ENCODE measurements around the gene PDLIM4. TPM values are rescaled to one million over a fixed set of nuclear protein-coding genes. Genes with fewer than 3 reads are reported as not detected.

The PDLIM4 gene
- total and polyA plus RNA-seq, 8 donors, result 7.7 to 13.5 (median 10.2) TPM

DNA sequence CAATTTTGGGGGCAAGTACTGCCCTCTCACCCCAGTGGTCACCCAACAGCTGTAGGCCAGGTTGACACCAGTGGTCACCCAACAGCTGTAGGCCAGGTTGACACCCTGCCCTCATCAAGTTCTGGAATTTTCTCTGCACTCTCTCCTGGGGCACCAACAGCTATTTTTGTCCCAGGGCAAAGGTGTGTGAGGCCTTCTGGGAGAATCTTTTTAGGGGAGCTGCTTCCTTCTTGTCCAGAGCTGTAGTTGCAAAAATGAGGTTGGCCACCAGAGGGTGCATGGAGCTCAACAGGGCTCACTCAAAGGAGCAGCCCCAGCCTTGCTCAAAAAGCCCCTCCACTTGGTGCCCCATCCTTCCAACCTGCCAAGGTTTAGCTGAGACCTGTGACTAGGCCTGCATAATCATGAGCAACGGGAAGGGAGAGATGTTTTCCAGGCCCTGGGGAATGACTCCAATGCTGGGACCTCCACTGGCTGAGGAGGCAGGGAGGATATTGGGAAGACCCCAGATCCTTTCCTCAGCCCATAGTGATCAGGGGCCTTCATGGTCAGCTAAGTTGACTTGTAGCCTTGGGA is 19.2 kb upstream of the PDLIM4 start:
- peak in 2 of 4 donors; percentile 57 to 67 for DNase-seq
- Histone ChIP-seq H3K4me1 (no peaks in the 10 kb centered on the region), H3K9me3 (peaks cover 0 to 6% of the 10 kb centered on the region in 2 donors), H3K4me3 (no peak overlapping the region), H3K36me3 (no peaks in the 10 kb centered on the region), H3K27me3 (no peaks in the 10 kb centered on the region), H3K27ac (no peak overlapping the region)
- intact Hi-C loops (cut with DNase I), result no loop called here
- TF ChIP-seq, protein P1, sequence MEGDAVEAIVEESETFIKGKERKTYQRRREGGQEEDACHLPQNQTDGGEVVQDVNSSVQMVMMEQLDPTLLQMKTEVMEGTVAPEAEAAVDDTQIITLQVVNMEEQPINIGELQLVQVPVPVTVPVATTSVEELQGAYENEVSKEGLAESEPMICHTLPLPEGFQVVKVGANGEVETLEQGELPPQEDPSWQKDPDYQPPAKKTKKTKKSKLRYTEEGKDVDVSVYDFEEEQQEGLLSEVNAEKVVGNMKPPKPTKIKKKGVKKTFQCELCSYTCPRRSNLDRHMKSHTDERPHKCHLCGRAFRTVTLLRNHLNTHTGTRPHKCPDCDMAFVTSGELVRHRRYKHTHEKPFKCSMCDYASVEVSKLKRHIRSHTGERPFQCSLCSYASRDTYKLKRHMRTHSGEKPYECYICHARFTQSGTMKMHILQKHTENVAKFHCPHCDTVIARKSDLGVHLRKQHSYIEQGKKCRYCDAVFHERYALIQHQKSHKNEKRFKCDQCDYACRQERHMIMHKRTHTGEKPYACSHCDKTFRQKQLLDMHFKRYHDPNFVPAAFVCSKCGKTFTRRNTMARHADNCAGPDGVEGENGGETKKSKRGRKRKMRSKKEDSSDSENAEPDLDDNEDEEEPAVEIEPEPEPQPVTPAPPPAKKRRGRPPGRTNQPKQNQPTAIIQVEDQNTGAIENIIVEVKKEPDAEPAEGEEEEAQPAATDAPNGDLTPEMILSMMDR (IDR thresholded peaks at IDR 0.05), result peak; percentile 74 to 77
- peak; percentile 91 for ATAC-seq

DNA sequence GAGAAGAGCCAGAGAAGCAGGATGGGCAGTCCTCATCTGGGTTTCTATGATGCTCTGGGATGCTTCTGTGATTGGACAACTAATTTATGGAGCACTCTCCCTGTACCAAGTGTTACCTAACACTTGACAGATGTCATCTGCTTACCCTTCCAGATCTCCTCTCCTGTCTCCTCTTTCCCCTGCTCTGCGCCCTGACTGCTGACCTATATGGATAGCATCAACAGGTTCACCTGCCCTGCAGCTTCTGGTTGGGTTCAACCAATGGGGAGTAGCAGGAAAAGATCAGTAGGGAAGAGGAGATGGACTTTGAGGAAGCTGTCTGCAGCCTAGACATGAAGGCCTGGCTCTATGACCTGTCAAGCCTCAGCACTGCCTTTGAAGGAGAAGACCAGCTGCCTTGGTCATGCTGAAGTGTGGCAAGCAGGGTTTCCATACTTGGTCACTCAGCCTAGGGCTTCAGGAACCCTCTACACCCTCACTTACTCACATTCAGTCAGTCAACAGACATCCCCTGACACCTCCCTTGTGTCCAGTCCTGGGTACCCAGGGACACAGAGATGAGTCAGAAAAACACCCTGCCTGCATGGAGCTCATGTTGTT is 18.5 kb upstream of the PDLIM4 start:
- H3K36me3 ChIP-seq, result no peaks in the 10 kb centered on the region
- H3K9me3 ChIP-seq, result peaks cover 0 to 13% of the 10 kb centered on the region in 2 donors
- ATAC-seq (no peak), DNase-seq (peak in 1 of 4 donors; percentile 17)
- H3K27ac ChIP-seq, result no peak overlapping the region
- TF ChIP-seq, protein P1 (IDR thresholded peaks at IDR 0.05), result no peak
- no peaks in the 10 kb centered on the region for H3K4me1 ChIP-seq
- no peak overlapping the region for H3K4me3 ChIP-seq
- intact Hi-C loops (cut with DNase I), result no loop called here
- H3K27me3 ChIP-seq, result no peaks in the 10 kb centered on the region

DNA sequence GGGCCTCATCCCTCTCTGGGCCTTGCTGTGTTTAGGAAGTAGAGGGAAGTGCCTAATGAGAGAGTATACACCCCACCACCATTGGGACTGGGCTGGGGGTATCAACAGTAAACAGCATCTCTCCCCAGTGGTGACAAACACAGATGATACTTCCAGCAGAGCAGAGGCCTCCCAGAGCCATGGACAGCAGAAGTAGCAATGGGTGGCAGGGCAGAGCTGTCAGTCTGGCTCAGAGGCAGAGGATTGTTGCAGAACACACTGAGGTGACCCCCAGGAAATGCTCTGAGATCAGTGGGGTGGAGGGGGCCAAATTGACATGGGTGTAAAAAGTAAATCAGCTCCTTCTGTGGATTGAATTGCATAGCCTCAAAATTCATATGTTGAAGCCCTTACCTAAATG is 17.7 kb upstream of the PDLIM4 start:
- Histone ChIP-seq H3K27ac (no peak overlapping the region), H3K4me3 (no peak overlapping the region), H3K27me3 (no peaks in the 10 kb centered on the region), H3K9me3 (peaks cover 0 to 21% of the 10 kb centered on the region in 2 donors), H3K36me3 (no peaks in the 10 kb centered on the region), H3K4me1 (no peaks in the 10 kb centered on the region)
- TF ChIP-seq, protein P1 (IDR thresholded peaks at IDR 0.05), result no peak
- intact Hi-C loops (cut with DNase I), result no loop called here
- DNase-seq, result peak in 1 of 4 donors; percentile 13
- ATAC-seq, result no peak

DNA sequence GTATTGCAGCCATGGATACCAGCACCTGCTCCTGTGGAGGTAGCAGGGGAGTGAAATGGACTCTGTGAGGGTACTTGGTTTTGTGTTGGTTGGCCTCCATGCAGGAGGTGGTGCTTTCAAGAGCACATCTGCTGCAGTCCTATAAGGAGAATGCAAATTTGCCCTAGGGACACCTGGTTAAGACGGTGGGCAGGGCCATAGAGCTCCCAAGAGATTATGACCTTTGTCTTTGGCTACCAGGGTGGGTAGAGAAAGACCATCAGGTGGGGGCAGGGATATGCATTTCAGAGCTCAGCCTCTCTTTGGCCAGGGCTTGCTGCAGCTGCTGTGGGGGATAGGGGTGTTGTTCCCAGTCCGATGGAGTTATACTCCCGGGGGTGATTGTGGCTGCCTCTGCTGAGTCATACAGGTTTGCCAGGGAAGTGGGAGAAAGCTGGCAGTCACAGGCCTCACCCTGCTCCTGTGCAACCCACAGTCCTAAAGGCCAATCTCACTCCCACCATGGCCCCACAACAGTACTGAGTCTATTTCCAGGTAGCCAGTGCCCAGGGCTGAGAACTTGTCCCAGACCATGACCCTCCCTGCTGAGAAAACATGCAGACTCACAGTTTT is 14.0 kb upstream of the PDLIM4 start:
- ATAC-seq (no peak), DNase-seq (peak in 1 of 4 donors; percentile 20)
- Histone ChIP-seq H3K4me1 (no peaks in the 10 kb centered on the region), H3K36me3 (no peaks in the 10 kb centered on the region), H3K27ac (no peak overlapping the region), H3K4me3 (no peak overlapping the region), H3K9me3 (peaks cover 0 to 29% of the 10 kb centered on the region in 2 donors), H3K27me3 (no peaks in the 10 kb centered on the region)
- intact Hi-C loops (cut with DNase I), result no loop called here
- TF ChIP-seq, protein P1 (IDR thresholded peaks at IDR 0.05), result no peak

DNA sequence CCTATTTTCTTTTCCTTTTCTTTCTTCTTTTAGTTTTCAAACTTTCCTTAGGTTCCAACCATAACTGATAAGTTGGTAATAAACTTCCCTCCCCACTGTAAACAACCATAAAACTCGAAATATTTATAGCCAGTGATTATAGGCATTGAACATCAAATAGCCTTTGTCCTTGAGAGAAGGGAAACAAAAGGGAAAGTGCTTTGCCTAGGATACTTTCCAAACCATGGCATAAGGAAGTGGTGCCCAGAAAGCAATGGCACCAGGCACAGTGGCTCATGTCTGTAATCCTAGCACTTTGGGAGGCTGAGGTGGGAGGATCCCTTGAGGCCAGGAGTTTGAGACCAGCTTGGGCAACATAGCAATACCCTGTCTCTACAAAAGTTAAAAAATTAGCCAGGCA is 11.9 kb upstream of the PDLIM4 start:
- H3K27me3 ChIP-seq, result no peaks in the 10 kb centered on the region
- no peak overlapping the region for H3K27ac ChIP-seq
- no peak overlapping the region for H3K4me3 ChIP-seq
- H3K36me3 ChIP-seq, result no peaks in the 10 kb centered on the region
- no peak for DNase-seq
- intact Hi-C loops (cut with DNase I), result no loop called here
- TF ChIP-seq, protein P1 (IDR thresholded peaks at IDR 0.05), result no peak
- H3K9me3 ChIP-seq, result peaks cover 0 to 29% of the 10 kb centered on the region in 2 donors
- ATAC-seq, result no peak
- no peaks in the 10 kb centered on the region for H3K4me1 ChIP-seq
